Inflammatory macrophage treated with lipopolysaccharide for 1 hour (primary cell): ENCODE results near the gene PLA2G4E.

Source experiments
- DNase-seq, 2 donors: peaks; one replicate each; pipeline ENCODE4 v3.0.0-alpha.2; 2020 to 2022

The PLA2G4E gene

GRCh38 chr15:42053010-42053409, 32.2 kb upstream of the PLA2G4E start:
- DNase-seq, result no peak

DNA sequence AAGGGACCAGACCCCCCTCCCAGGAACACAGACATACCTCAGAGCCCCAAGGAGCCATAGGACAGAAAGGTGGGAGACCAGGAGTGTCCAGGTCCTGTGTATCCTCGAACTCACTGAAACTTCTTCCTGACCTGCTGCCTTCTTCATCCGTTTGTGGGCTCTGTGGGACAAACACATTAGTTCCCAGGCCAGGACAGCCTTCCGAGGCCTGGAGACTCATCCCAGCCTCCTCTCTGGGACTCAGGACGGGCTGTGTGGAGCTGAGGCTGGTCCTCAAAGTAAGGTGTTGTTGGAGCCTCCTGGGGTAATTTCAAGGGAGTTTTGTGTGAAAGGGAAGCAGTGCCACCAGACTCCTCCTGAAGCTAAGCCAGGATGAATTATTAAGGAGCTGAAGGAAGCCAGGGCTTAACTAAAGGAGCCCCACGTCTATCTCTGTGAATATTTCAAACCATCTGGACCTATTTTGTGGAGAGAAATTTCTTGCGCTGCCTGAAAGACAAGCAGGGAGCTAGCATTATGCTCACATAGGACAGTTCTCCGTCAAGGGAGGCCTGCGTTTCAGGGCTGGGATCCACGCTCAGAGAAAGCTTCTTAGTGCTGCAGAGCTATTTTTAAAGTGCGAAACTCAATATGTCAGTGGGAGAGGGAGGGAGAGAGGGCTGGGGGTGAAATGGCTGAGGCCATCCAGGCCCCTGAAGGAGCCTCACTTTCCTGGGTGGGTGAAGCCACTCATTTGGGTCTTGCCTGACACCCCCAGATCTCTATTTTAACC, 29.8 kb upstream of the PLA2G4E start:
- DNase-seq, result no peak

GRCh38 chr15:42048821-42049200, 28.0 kb upstream of the PLA2G4E start:
- no peak for DNase-seq

DNA sequence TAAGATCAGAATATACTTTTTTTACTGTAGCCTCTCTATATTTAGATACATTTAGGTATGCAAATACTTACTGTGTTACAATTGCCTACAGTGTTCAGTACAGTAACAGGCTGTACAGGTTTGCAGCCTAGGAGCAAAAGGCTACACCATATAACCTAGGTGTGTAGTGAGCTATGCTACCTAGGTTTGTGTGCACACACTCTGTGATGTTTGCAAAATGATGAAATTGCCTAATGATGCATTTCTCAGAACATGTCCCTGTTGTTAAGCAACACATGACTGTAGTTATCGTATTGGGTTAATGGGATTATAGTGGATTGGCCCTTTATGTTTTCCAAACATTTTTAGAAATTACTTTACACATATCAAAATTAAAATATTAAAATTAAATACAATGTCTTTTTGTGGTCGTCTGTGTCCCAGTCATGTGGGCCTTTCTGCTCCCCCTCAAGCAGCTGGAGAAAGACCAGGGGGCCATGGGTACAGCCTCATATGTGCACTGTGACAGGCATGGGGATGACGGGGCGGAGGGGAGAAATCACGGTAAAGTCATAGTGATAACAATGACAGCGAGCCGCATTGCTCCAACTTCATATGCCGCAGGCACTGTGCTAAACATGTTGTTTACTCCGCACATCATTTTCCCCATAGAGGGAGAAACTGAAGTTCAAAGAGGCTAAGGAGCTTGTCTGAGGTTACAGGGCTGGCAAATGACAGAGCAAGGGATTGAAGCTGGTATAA, 27.4 kb upstream of the PLA2G4E start:
- no peak for DNase-seq

DNA sequence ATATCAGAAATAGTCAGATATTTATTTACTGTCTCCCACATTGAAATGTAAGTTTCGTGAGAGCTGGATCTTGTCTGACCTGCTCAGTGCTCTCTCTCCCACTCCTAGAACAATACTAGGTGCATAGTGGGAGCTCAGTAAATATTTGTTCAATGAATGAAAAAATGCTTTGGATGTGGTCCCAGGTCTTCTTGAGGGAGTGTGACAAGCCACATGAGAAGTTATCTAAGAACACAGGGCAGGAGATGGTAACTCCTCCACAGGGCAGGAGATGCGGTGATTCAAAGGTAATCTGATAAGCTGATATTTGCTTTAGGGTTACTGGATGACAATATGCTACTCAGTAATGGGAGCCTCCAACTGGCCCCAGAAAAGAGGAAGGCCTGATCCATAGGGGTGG, 25.8 kb upstream of the PLA2G4E start:
- no peak for DNase-seq

DNA sequence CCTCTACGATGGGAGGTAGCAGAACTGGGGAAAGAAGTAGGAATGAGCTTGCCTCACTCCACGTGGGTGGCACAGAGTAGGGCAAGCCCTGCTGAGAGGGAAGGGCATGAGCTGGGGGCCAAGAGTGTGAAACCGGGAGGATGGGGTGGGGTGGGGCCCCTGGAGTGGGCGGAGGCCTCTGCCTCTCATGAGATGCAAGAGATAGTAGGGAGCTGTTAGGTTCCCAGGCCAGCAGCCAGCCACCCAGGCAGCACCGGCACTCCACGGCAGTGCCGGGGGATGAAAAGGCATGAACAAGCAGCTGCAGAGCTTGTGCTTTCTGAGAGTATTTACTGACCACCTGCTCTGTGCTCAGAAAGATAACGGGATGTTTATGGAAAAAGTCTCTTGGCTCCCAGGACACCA, 24.4 kb upstream of the PLA2G4E start:
- no peak for DNase-seq

GRCh38 chr15:42042602-42043400, 22.0 kb upstream of the PLA2G4E start:
- DNase-seq, result no peak

DNA sequence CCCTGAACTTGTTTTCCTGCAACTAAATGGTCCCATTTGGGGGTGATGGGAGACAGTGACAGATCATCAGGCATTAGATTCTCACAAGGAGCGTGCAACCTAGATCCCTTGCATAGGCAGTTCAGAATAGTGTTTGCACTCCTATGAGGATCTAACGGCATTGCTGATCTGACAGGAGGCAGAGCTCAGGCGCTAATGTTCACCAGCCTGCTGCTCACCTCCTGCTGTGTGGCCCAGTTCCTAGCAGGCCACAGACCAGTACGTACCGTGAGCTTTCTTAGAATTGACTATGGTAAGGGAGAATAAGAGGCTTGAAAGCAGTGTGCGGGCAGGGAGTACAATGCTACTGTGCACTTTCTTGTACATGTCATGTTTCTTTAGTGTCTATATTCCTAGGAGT, 17.6 kb upstream of the PLA2G4E start:
- DNase-seq, result no peak

DNA sequence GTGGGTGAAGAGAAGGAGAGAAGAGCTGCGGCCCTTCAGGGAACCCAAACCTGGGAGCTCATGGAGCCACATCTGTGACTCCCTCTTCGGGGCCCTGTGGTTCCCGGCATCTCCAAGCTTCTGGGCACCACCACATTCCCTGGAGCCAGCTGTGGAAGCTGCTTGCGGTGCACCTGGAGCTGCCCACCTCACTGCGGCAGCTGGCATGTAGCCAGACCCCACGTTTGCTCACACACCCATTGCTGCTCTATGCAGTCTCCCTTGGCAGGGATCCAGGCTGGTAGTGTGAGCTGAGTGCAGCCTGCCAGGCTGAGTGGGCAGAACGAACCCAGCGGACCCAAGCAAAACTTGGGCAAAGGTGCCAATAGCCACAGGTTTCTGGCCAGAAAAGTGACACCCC, 16.8 kb upstream of the PLA2G4E start:
- no peak for DNase-seq

- DNase-seq, result no peak
Measured at GRCh38 chr15:42036966-42037365, 16.1 kb upstream of the PLA2G4E start.

DNA sequence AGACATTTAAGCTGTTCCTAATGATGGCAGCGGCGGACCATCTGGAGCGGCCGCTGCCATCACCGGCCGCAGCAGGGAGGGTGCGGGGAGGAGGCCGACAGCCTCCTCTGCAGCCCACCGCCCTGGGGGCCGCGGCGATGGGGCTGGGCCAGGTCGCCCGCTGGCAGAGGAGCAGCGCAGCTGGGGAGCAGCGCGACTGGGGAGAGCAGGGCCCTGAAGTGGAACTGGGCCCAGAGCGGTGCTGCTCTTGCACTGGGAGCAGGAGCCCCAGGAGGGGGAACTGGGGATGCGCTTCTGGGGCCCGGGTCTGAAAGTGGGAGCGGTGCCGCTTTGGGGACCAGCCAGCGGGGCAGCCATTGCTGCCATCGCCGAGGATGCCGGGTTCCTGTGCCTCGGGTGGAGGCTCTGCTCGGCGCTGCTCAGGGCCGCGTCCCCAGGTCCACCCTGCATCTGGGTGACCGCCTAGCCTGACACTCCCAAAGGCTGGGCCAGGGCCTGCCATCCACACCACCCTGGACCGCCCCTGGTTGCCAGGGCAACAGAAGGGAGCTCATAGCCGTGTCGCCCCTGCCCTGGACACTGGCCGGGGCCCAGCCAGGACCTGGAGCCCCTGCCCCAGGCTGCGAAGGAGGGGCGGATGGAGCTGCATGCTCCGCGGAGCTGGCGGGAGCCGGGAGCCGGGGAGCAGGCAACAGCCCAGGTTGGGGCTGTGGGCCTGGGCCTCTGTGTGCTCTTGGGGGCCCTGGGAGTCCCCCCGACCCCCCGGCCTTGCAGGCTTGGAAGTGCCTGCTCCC, 15.5 kb upstream of the PLA2G4E start:
- no peak for DNase-seq

DNA sequence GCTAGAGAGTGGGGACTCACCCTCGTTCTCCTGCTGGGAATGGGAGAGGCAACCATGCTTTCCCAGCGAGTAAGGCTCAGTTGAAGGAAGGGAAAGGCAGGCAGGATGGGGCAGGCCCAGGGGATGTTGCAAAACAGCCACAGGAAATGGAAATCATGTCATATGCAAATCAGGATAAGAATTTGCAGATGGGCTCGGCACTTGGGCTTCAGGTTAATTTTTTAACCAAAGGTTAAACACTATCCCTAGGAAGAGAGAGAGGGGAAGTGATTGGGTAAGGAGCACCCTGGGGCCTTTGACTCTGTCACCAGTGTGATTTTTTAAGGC, 14.6 kb upstream of the PLA2G4E start:
- DNase-seq, result peak; percentile 44 to 66

- DNase-seq, result no peak
Measured at GRCh38 chr15:42034628-42035434, 14.0 kb upstream of the PLA2G4E start.

DNA sequence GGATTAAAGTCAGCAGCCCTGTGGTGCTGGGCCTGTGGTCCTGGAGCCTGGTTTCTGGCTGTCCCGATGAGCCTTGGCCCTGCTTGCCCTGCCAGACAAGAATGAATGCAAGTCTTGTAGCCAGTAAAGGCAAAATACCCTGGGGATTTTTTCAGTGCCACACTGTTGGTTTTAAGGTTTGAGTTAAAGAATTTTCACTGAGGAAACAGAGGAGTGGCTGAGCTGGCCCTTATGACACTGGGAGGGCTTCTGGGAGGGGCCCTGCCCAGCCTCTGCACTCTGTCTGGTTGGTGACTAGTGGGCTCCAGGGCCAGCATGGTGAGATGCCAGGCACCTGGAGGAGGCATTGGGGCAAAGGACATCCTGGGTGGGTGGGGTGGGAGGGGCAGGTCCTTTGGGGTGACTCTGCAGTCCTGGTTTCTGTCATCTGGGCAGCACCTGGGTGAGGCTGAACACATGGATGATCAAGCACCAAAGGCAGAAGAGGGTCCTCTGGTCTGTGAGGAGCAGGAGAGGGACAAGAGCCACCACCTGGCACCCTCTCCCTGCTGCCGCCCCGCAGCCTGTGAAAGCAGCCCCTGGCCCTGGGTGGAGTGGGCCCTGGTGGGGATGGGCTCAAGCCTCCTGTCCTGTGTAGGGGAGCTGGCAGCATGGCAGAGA, 12.5 kb upstream of the PLA2G4E start:
- DNase-seq, result no peak

GRCh38 chr15:42032376-42033213, 11.8 kb upstream of the PLA2G4E start:
- DNase-seq, result no peak

GRCh38 chr15:42031198-42031915, 10.5 kb upstream of the PLA2G4E start:
- DNase-seq, result no peak

- no peak for DNase-seq
Measured at GRCh38 chr15:42027521-42027920, 6.7 kb upstream of the PLA2G4E start.

- DNase-seq, result no peak
Measured at GRCh38 chr15:42024303-42024702, 3.5 kb upstream of the PLA2G4E start.

- DNase-seq, result no peak
Measured at GRCh38 chr15:42021593-42021992, 751 bp upstream of the PLA2G4E start.
